ENCODE results near the gene ALDH1L1.

- TF ChIP-seq, protein P1, sequence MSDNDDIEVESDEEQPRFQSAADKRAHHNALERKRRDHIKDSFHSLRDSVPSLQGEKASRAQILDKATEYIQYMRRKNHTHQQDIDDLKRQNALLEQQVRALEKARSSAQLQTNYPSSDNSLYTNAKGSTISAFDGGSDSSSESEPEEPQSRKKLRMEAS (IDR thresholded peaks at IDR 0.05): no peak
- TF ChIP-seq, protein P2, sequence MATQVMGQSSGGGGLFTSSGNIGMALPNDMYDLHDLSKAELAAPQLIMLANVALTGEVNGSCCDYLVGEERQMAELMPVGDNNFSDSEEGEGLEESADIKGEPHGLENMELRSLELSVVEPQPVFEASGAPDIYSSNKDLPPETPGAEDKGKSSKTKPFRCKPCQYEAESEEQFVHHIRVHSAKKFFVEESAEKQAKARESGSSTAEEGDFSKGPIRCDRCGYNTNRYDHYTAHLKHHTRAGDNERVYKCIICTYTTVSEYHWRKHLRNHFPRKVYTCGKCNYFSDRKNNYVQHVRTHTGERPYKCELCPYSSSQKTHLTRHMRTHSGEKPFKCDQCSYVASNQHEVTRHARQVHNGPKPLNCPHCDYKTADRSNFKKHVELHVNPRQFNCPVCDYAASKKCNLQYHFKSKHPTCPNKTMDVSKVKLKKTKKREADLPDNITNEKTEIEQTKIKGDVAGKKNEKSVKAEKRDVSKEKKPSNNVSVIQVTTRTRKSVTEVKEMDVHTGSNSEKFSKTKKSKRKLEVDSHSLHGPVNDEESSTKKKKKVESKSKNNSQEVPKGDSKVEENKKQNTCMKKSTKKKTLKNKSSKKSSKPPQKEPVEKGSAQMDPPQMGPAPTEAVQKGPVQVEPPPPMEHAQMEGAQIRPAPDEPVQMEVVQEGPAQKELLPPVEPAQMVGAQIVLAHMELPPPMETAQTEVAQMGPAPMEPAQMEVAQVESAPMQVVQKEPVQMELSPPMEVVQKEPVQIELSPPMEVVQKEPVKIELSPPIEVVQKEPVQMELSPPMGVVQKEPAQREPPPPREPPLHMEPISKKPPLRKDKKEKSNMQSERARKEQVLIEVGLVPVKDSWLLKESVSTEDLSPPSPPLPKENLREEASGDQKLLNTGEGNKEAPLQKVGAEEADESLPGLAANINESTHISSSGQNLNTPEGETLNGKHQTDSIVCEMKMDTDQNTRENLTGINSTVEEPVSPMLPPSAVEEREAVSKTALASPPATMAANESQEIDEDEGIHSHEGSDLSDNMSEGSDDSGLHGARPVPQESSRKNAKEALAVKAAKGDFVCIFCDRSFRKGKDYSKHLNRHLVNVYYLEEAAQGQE (IDR thresholded peaks at IDR 0.05; ENCODE audit: borderline replicate concordance in 1 of 2, low read depth in 1 of 2, low read length in 2 of 2): no peak
- TF ChIP-seq, protein P3, sequence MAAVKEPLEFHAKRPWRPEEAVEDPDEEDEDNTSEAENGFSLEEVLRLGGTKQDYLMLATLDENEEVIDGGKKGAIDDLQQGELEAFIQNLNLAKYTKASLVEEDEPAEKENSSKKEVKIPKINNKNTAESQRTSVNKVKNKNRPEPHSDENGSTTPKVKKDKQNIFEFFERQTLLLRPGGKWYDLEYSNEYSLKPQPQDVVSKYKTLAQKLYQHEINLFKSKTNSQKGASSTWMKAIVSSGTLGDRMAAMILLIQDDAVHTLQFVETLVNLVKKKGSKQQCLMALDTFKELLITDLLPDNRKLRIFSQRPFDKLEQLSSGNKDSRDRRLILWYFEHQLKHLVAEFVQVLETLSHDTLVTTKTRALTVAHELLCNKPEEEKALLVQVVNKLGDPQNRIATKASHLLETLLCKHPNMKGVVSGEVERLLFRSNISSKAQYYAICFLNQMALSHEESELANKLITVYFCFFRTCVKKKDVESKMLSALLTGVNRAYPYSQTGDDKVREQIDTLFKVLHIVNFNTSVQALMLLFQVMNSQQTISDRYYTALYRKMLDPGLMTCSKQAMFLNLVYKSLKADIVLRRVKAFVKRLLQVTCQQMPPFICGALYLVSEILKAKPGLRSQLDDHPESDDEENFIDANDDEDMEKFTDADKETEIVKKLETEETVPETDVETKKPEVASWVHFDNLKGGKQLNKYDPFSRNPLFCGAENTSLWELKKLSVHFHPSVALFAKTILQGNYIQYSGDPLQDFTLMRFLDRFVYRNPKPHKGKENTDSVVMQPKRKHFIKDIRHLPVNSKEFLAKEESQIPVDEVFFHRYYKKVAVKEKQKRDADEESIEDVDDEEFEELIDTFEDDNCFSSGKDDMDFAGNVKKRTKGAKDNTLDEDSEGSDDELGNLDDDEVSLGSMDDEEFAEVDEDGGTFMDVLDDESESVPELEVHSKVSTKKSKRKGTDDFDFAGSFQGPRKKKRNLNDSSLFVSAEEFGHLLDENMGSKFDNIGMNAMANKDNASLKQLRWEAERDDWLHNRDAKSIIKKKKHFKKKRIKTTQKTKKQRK (IDR thresholded peaks at IDR 0.05; ENCODE audit: low read length): no peak
- TF ChIP-seq, protein P4, sequence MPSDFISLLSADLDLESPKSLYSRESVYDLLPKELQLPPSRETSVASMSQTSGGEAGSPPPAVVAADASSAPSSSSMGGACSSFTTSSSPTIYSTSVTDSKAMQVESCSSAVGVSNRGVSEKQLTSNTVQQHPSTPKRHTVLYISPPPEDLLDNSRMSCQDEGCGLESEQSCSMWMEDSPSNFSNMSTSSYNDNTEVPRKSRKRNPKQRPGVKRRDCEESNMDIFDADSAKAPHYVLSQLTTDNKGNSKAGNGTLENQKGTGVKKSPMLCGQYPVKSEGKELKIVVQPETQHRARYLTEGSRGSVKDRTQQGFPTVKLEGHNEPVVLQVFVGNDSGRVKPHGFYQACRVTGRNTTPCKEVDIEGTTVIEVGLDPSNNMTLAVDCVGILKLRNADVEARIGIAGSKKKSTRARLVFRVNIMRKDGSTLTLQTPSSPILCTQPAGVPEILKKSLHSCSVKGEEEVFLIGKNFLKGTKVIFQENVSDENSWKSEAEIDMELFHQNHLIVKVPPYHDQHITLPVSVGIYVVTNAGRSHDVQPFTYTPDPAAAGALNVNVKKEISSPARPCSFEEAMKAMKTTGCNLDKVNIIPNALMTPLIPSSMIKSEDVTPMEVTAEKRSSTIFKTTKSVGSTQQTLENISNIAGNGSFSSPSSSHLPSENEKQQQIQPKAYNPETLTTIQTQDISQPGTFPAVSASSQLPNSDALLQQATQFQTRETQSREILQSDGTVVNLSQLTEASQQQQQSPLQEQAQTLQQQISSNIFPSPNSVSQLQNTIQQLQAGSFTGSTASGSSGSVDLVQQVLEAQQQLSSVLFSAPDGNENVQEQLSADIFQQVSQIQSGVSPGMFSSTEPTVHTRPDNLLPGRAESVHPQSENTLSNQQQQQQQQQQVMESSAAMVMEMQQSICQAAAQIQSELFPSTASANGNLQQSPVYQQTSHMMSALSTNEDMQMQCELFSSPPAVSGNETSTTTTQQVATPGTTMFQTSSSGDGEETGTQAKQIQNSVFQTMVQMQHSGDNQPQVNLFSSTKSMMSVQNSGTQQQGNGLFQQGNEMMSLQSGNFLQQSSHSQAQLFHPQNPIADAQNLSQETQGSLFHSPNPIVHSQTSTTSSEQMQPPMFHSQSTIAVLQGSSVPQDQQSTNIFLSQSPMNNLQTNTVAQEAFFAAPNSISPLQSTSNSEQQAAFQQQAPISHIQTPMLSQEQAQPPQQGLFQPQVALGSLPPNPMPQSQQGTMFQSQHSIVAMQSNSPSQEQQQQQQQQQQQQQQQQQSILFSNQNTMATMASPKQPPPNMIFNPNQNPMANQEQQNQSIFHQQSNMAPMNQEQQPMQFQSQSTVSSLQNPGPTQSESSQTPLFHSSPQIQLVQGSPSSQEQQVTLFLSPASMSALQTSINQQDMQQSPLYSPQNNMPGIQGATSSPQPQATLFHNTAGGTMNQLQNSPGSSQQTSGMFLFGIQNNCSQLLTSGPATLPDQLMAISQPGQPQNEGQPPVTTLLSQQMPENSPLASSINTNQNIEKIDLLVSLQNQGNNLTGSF (CRISPR knock-in tag; IDR thresholded peaks at IDR 0.05): no peak
- no peak for TF ChIP-seq KDM5B (CRISPR knock-in tag; IDR thresholded peaks at IDR 0.05; ENCODE audit: borderline replicate concordance)
- TF ChIP-seq CTCF (CRISPR knock-in tag; IDR thresholded peaks at IDR 0.05): no peak
- TF ChIP-seq PATZ1 (CRISPR knock-in tag; IDR thresholded peaks at IDR 0.05): no peak
- no peak for TF ChIP-seq EP300 (IDR thresholded peaks at IDR 0.05; ENCODE audit: low read depth in 2 of 2, low read length in 2 of 2)
- no peak for TF ChIP-seq EP300 (CRISPR knock-in tag; IDR thresholded peaks at IDR 0.05; ENCODE audit: borderline replicate concordance)
- no peak for TF ChIP-seq ELF4 (CRISPR knock-in tag; IDR thresholded peaks at IDR 0.05; ENCODE audit: borderline replicate concordance)
- TF ChIP-seq EZH2 (conservative IDR thresholded peaks at IDR 0.05; ENCODE audit: low read depth, low read length): no peak
- TF ChIP-seq RAD21 (CRISPR knock-in tag; IDR thresholded peaks at IDR 0.05): no peak
Observed at GRCh38 chr3:126057936-126058335, 122.5 kb downstream of the ALDH1L1 start.

Measured in HepG2 (cell line).